ENCODE data around the gene TPRA1. TPM values are rescaled to one million over a fixed set of nuclear protein-coding genes. Genes with fewer than 3 reads are reported as not detected.
"Not testable (repeated sequence)": the region's sequence is repeated elsewhere in the genome, so short reads cannot be mapped to it uniquely, and the experiment has no call there.

The TPRA1 gene
- total RNA-seq, 1 donor from 2014 or later = 76.6 TPM

- H3K4me3 ChIP-seq (ENCODE audit: low read depth, low read length) = no peak overlapping the region
- DNase-seq (ENCODE audit: low read depth) = no peak
- no peak for TF ChIP-seq CTCF (conservative IDR thresholded peaks at IDR 0.05; ENCODE audit: low read depth, low read length)
Measured at GRCh38 chr3:127607675-127608361, 17.3 kb upstream of the TPRA1 start.

- no peak for DNase-seq (ENCODE audit: low read depth)
- no peak overlapping the region for H3K4me3 ChIP-seq (ENCODE audit: low read depth, low read length)
- no peak for TF ChIP-seq CTCF (conservative IDR thresholded peaks at IDR 0.05; ENCODE audit: low read depth, low read length)
Measured at GRCh38 chr3:127606981-127607595, 16.6 kb upstream of the TPRA1 start.

GRCh38 chr3:127606086-127606805 is 15.7 kb upstream of the TPRA1 start:
- no peak overlapping the region for H3K4me3 ChIP-seq (ENCODE audit: low read depth, low read length)
- TF ChIP-seq CTCF (conservative IDR thresholded peaks at IDR 0.05; ENCODE audit: low read depth, low read length) = no peak
- DNase-seq (ENCODE audit: low read depth) = no peak

GRCh38 chr3:127605547-127605946 is 15.0 kb upstream of the TPRA1 start:
- H3K4me3 ChIP-seq (ENCODE audit: low read depth, low read length); DNase-seq (ENCODE audit: low read depth): not testable (repeated sequence)

GRCh38 chr3:127604546-127605165 is 14.1 kb upstream of the TPRA1 start:
- no peak for DNase-seq (ENCODE audit: low read depth)
- no peak for TF ChIP-seq CTCF (conservative IDR thresholded peaks at IDR 0.05; ENCODE audit: low read depth, low read length)
- H3K4me3 ChIP-seq (ENCODE audit: low read depth, low read length) = no peak overlapping the region

- no peak overlapping the region for H3K4me3 ChIP-seq (ENCODE audit: low read depth, low read length)
- TF ChIP-seq CTCF (conservative IDR thresholded peaks at IDR 0.05; ENCODE audit: low read depth, low read length) = no peak
- DNase-seq (ENCODE audit: low read depth) = no peak
Measured at GRCh38 chr3:127604035-127604434, 13.5 kb upstream of the TPRA1 start.

GRCh38 chr3:127600749-127601456 is 10.4 kb upstream of the TPRA1 start:
- no peak overlapping the region for H3K4me3 ChIP-seq (ENCODE audit: low read depth, low read length)
- TF ChIP-seq CTCF (conservative IDR thresholded peaks at IDR 0.05; ENCODE audit: low read depth, low read length) = no peak
- DNase-seq (ENCODE audit: low read depth) = no peak

Measured in epithelial cell of proximal tubule (primary cell).